K562 (cell line): Measurements from ENCODE around the gene NOM1. TPM values are rescaled to one million over a fixed set of nuclear protein-coding genes. Genes with fewer than 3 reads are reported as not detected.
A peak's percentile ranks its signal among the peaks of the same experiment; 100 is the strongest.
"Not testable (repeated sequence)": the region's sequence is repeated elsewhere in the genome, so short reads cannot be mapped to it uniquely, and the experiment has no call there.

ENCODE experiments used
- ATAC-seq: fragments of 200-7000 bp; cut with Tn5 transposase; 3 replicates; pipeline ENCODE4 v1.9.1; 2020; ENCODE audit warnings: moderate library complexity
- BruUV-seq: library from RNA; stranded (reverse); fragments of 400-500 nt; replicated peaks from 2 replicates; lab custom pipeline; 2021; lab: Mats Ljungman, UMichigan
- CTCF ChIA-PET: fragments of 300-600 bp; formaldehyde crosslinking; extraction: SDS; loops from one replicate; lab custom pipeline; 2021; ENCODE audit warnings: low intra/inter-chr PET ratio; lab: Yijun Ruan, JAX
- POLR2A ChIA-PET: fragments of 300-600, 350-650 bp; sonication (Branson Sonifier 250); formaldehyde crosslinking; extraction: SDS; loops from one replicate; lab custom pipeline; 2021; ENCODE audit warnings: antibody characterized with exemption, inconsistent platforms; lab: Yijun Ruan, JAX
- DNase-seq, 4 experiments: peaks; one replicate each; pipeline versions ENCODE4 v3.0.0 to v3.0.0-alpha.2; 2011 to 2018; ENCODE audit warnings: low spot score in 3 of 4, mixed read lengths in 3 of 4; ENCODE audit errors: extremely low read depth in 1 of 4
- FAIRE-seq: peaks from 2 replicates; lab custom pipeline; 2011; peaks lifted over from hg19 to GRCh38; lab: Jason Lieb, UNC
- H2AFZ ChIP-seq: 2 replicates; pipeline ENCODE4 v1.6.0; 2011; ENCODE audit warnings: low read depth, low read length, control low read depth, inconsistent platforms
- H3K27ac ChIP-seq: fragments of 200-600 bp; 3 replicates; pipeline ENCODE4 v1.8.0; 2011; ENCODE audit warnings: low read depth, mild to moderate bottlenecking, control low read depth, inconsistent platforms, low read length, moderate library complexity, mixed read lengths; ENCODE audit errors: extremely low read depth
- H3K27me3 ChIP-seq, 2 experiments: fragments of 300-600 bp in 1 of 2; 2 replicates in 1 of 2; 3 replicates in 1 of 2; pipeline versions ENCODE4 v1.6.0 to v1.8.0; 2011; ENCODE audit warnings: inconsistent platforms in 2 of 2, low read length in 2 of 2, mild to moderate bottlenecking in 1 of 2, mixed read lengths in 1 of 2, moderate library complexity in 1 of 2; ENCODE audit not compliant: control insufficient read depth in 2 of 2, insufficient read depth in 2 of 2
- H3K36me3 ChIP-seq: fragments of 300-600 bp; 3 replicates; pipeline ENCODE4 v1.8.0; 2011; ENCODE audit warnings: mild to moderate bottlenecking, low read length, inconsistent platforms; ENCODE audit not compliant: control insufficient read depth, insufficient read depth
- H3K4me1 ChIP-seq, 2 experiments: fragments of 200-600 bp in 1 of 2; replicated peaks in 1 of 2; 2 replicates in 1 of 2; 3 replicates in 1 of 2; pipeline versions ENCODE4 v1.5.1 to v1.8.0; 2011; ENCODE audit warnings: inconsistent platforms in 2 of 2, low read length in 2 of 2, mild to moderate bottlenecking in 1 of 2, mixed read lengths in 1 of 2, moderate library complexity in 1 of 2; ENCODE audit not compliant: control insufficient read depth in 2 of 2, insufficient read depth in 2 of 2
- H3K4me2 ChIP-seq: 2 replicates; pipeline ENCODE4 v1.6.1; 2011; ENCODE audit warnings: low read length, control low read depth, inconsistent platforms, mixed read lengths; ENCODE audit not compliant: insufficient read depth
- H3K4me3 ChIP-seq: fragments of 200-600 bp; sonication (generic), shearing (Covaris generic); 2 replicates; pipeline ENCODE4 v1.5.1; 2016; ENCODE audit warnings: control low read depth, inconsistent platforms
- H3K79me2 ChIP-seq: fragments of 200-600 bp; 3 replicates; pipeline ENCODE4 v1.8.0; 2011; ENCODE audit warnings: low read length, inconsistent platforms; ENCODE audit not compliant: control insufficient read depth, insufficient read depth
- H3K9ac ChIP-seq, 2 experiments: 2 replicates each; pipeline versions ENCODE4 v1.6.0 to v1.6.1; 2011; ENCODE audit warnings: low read depth in 2 of 2, low read length in 2 of 2, control low read depth in 1 of 2, inconsistent platforms in 1 of 2, mild to moderate bottlenecking in 1 of 2, mixed read lengths in 1 of 2; ENCODE audit not compliant: insufficient read depth in 1 of 2
- H3K9me1 ChIP-seq: one replicate; pipeline ENCODE4 v1.6.0; 2011; ENCODE audit warnings: inconsistent platforms, mild to moderate bottlenecking, low read length, moderate library complexity; ENCODE audit not compliant: control insufficient read depth, insufficient read depth
- H3K9me3 ChIP-seq: replicated peaks from 2 replicates; pipeline ENCODE4 v1.5.1; 2011; ENCODE audit warnings: low read depth, low read length, inconsistent platforms; ENCODE audit not compliant: control insufficient read depth, insufficient read depth
- H4K20me1 ChIP-seq: replicated peaks from 2 replicates; pipeline ENCODE4 v1.6.1; 2011; ENCODE audit warnings: low read length, inconsistent platforms, mixed read lengths; ENCODE audit not compliant: control insufficient read depth, insufficient read depth
- ARID1B ChIP-seq: fragments of 450-650 bp; IDR thresholded peaks from 2 replicates; pipeline ENCODE4 v1.6.1; 2016; ENCODE audit warnings: antibody characterized with exemption, mild to moderate bottlenecking, inconsistent platforms
- ATF3 ChIP-seq, 2 experiments: fragments of 450-650 bp in 1 of 2; sonication (generic) in 1 of 2; formaldehyde crosslinking in 1 of 2; IDR thresholded peaks in 1 of 2; conservative IDR thresholded peaks in 1 of 2; 2 replicates each; pipeline versions ENCODE4 v1.6.1 to v1.8.1; 2016 to 2023; ENCODE audit warnings: mild to moderate bottlenecking in 2 of 2, moderate library complexity in 2 of 2, inconsistent platforms in 1 of 2, missing genetic modification reagents in 1 of 2
- CBFA2T2 ChIP-seq: fragments of 450-650 bp; conservative IDR thresholded peaks from 2 replicates; pipeline ENCODE4 v1.6.1; 2017; ENCODE audit warnings: mild to moderate bottlenecking
- CBFA2T3 ChIP-seq: fragments of 450-650 bp; IDR thresholded peaks from 2 replicates; pipeline ENCODE4 v1.6.1; 2017
- DPF2 ChIP-seq: fragments of 450-650 bp; IDR thresholded peaks from 2 replicates; pipeline ENCODE4 v1.6.1; 2016
- EGR1 ChIP-seq: fragments of 450-650 bp; conservative IDR thresholded peaks from 2 replicates; pipeline ENCODE4 v1.6.1; 2017; ENCODE audit warnings: mild to moderate bottlenecking
- FOSL1 ChIP-seq: fragments of 200-800 bp; sonication (Bioruptor generic); conservative IDR thresholded peaks from 2 replicates; pipeline ENCODE4 v1.6.1; 2016; ENCODE audit warnings: missing genetic modification characterization, missing compliant biosample characterization
- HDAC1 ChIP-seq, 2 experiments: fragments of 450-650 bp; IDR thresholded peaks; 2 replicates each; pipeline ENCODE4 v1.6.1; 2016 to 2017; ENCODE audit warnings: inconsistent platforms in 1 of 2, mild to moderate bottlenecking in 1 of 2, moderate library complexity in 1 of 2
- JUND ChIP-seq, 2 experiments: IDR thresholded peaks; 2 replicates in 1 of 2; 3 replicates in 1 of 2; pipeline ENCODE4 v1.6.1; 2011; ENCODE audit warnings: borderline replicate concordance in 2 of 2, low read depth in 2 of 2, low read length in 2 of 2, improper control_type of control experiment in 1 of 2, missing biosample characterization in 1 of 2, missing genetic modification characterization in 1 of 2, missing genetic modification reagents in 1 of 2
- KDM1A ChIP-seq, 2 experiments: fragments of 450-650 bp; IDR thresholded peaks; 2 replicates each; pipeline ENCODE4 v1.6.1; 2016; ENCODE audit warnings: mild to moderate bottlenecking in 2 of 2
- RCOR1 ChIP-seq, 2 experiments: IDR thresholded peaks; 2 replicates each; pipeline ENCODE4 v1.6.1; 2012; ENCODE audit warnings: low read depth in 2 of 2, low read length in 2 of 2, borderline replicate concordance in 1 of 2, improper control_type of control experiment in 1 of 2
- SMARCA4 ChIP-seq: fragments of 450-650 bp; IDR thresholded peaks from 2 replicates; pipeline ENCODE4 v1.6.1; 2016
- TOE1 ChIP-seq, 2 experiments: fragments of 450-650 bp in 1 of 2; sonication (generic) in 1 of 2; formaldehyde crosslinking in 1 of 2; IDR thresholded peaks; 2 replicates each; pipeline versions ENCODE4 v1.7.1 to v1.8.0; 2016 to 2022; ENCODE audit warnings: borderline replicate concordance in 2 of 2, mild to moderate bottlenecking in 2 of 2, antibody characterized with exemption in 1 of 2, inconsistent platforms in 1 of 2, low read depth in 1 of 2, missing genetic modification reagents in 1 of 2, moderate library complexity in 1 of 2
- ZBTB26 ChIP-seq: fragments of 450-650 bp; formaldehyde crosslinking; IDR thresholded peaks from 2 replicates; pipeline ENCODE4 v1.4.0; 2022; ENCODE audit warnings: missing genetic modification characterization
- ZBTB7A ChIP-seq: IDR thresholded peaks from 2 replicates; pipeline ENCODE4 v1.6.1; 2011; ENCODE audit warnings: low read depth, mild to moderate bottlenecking, low read length, moderate library complexity, borderline replicate concordance; ENCODE audit not compliant: control insufficient read depth
- WGBS: fragments of 100-300 bp; shearing (Covaris generic); methylation state at CpG from one replicate; pipeline ENCODE4 v1.1.6; 2016; ENCODE audit warnings: low coverage, mixed read lengths; ENCODE audit not compliant: insufficient coverage; ENCODE audit errors: missing lambda C conversion rate; 5-methylcytosine and 5-hydroxymethylcytosine counted together
- in situ Hi-C: fragments of 300-500 bp; cut with MboI; formaldehyde crosslinking; loops from 4 replicates; pipeline ENCODE4 v1.15.0; 2018; ENCODE audit warnings: inconsistent platforms, mixed read lengths
- intact Hi-C: fragments of 100-400 bp; cut with micrococcal nuclease; formaldehyde crosslinking; loops from 2 replicates; pipeline ENCODE4 v1.14.2; 2022
- polyA plus RNA-seq, 8 experiments: library from polyadenylated mRNA; depleted of rRNA in 4 of 8; stranded (reverse) in 5 of 8; unstranded in 3 of 8; fragments of >200 nt; fragmentation: Nextera tagmentation in 2 of 8; fragmentation: Illumina TruSeq in 1 of 8; extraction: Ambion mirVana in 2 of 8; extraction: Trizol in 1 of 8; gene quantifications; 2 replicates each; pipeline versions ENCODE4 v1.2.1 to v1.2.3, GENCODE V29; 2011 to 2014; ENCODE audit warnings: inconsistent platforms in 1 of 8, missing spikeins in 1 of 8
- total RNA-seq, 7 experiments: library from RNA; depleted of rRNA in 6 of 7; stranded (reverse); fragments of >200 nt in 6 of 7; fragmentation: Illumina TruSeq in 2 of 7; extraction: Trizol in 2 of 7; gene quantifications; 2 replicates each; pipeline versions ENCODE4 v1.2.1 to v1.2.3, GENCODE V29; 2011 to 2021; ENCODE audit warnings: low replicate concordance in 1 of 7

Gene NOM1
- total and polyA plus RNA-seq, 9 of the 15 experiments (the other 6 are each of a cell fraction or from before 2014, with no cell fraction given), result 6.8 to 47.3 (median 37.4) TPM

GRCh38 chr7:156950381-156950858 lies 908 bp downstream of the NOM1 start (continued):
- peak; percentile 14; the same call in 1 of the 2 replicates for TF ChIP-seq ZBTB26 (CRISPR knock-in tag)

- FAIRE-seq; H3K27me3 ChIP-seq; ATAC-seq; POLR2A ChIA-PET; in situ Hi-C loops; H3K27ac ChIP-seq; H2AFZ ChIP-seq; H3K9ac ChIP-seq; CTCF ChIA-PET; H3K9me1 ChIP-seq; H3K4me3 ChIP-seq; BruUV-seq; H3K4me2 ChIP-seq; H3K9me3 ChIP-seq; TF ChIP-seq ATF3 (CRISPR knock-in tag; conservative IDR thresholded peaks at IDR 0.05); TOE1 (CRISPR knock-in tag; IDR thresholded peaks at IDR 0.05; ENCODE audit: borderline replicate concordance, low read depth): not testable (repeated sequence)
- DNase-seq, result peak in 2 of 4 experiments; percentile 58 to 61
- TF ChIP-seq ARID1B (peak; percentile 73), ZBTB7A (peak; percentile 26; the same call in 1 of the 2 replicates), DPF2 (peak; percentile 73), JUND (IDR thresholded peaks at IDR 0.05; ENCODE audit: borderline replicate concordance, low read depth, low read length) (peak; percentile 77), JUND (tag; IDR thresholded peaks at IDR 0.05; ENCODE audit: borderline replicate concordance, low read depth, low read length) (peak; percentile 49; the same call in 1 of the 3 replicates), ATF3 (IDR thresholded peaks at IDR 0.05) (peak; percentile 85), TOE1 (IDR thresholded peaks at IDR 0.05; ENCODE audit: borderline replicate concordance) (peak; percentile 44; the same call in 1 of the 2 replicates), KDM1A (IDR thresholded peaks at IDR 0.05) (peak; percentile 56 to 65; a peak in 3 of 4 replicates), CBFA2T3 (peak; percentile 69), EGR1 (peak; percentile 86), RCOR1 (IDR thresholded peaks at IDR 0.05; ENCODE audit: borderline replicate concordance in 1 of 2, low read depth in 2 of 2, low read length in 2 of 2) (peak in 1 of 2 experiments; percentile 27; a peak in 1 of 4 replicates), HDAC1 (IDR thresholded peaks at IDR 0.05) (peak in 1 of 2 experiments; percentile 18; a peak in 1 of 4 replicates), FOSL1 (tag) (peak; percentile 80), SMARCA4 (peak; percentile 67), CBFA2T2 (peak; percentile 42; the same call in 1 of the 2 replicates)
- intact Hi-C loops, result loop anchor here (5.0 kb wide), 1 partner anchor 319 kb away; no protein-coding TSS in a partner anchor
- Histone ChIP-seq H3K4me1 (peaks cover 18 to 22% of the 10 kb centered on the region in 2 experiments; a peak in 4 of 5 replicates), H4K20me1 (peaks cover 41% of the 10 kb centered on the region), H3K79me2 (peaks cover 91% of the 10 kb centered on the region), H3K36me3 (peaks cover 63% of the 10 kb centered on the region)
- WGBS, result 33% methylated on average over 11 of the region's 12 CpGs
These were observed 3.7 kb downstream of the NOM1 start for GRCh38 chr7:156953215-156953614.
